Measurements from ENCODE around the gene NATD1. TPM values are rescaled to one million over a fixed set of nuclear protein-coding genes. Genes with fewer than 3 reads are reported as not detected.

The NATD1 gene
- total and polyA plus RNA-seq, 10 of the 15 experiments (the other 5 are each of a cell fraction or from before 2014, with no cell fraction given): 0.02 to 0.33 (median 0.15) TPM

- H3K27me3 ChIP-seq (replicated peaks in 1 of 2; ENCODE audit: control insufficient read depth in 2 of 2, insufficient read depth in 2 of 2, low read length in 1 of 2): no peaks in the 10 kb centered on the region
- ChIA-PET RAD21 (ENCODE audit: unreplicated experiment) (interaction anchor here (1.0 kb wide), 1 partner anchor 80 kb away, joined by 3 read pairs; no protein-coding TSS in a partner anchor), POLR2A (no interaction called here), SMC1A (ENCODE audit: uncharacterized antibody, unreplicated experiment) (no interaction called here), CTCF (interaction anchor here (1.3 kb wide), 1 partner anchor 9 kb away, joined by 3 read pairs; no protein-coding TSS in a partner anchor)
- no peak overlapping the region for H3K4me3 ChIP-seq
- H3K9me3 ChIP-seq (replicated peaks; ENCODE audit: control insufficient read depth, insufficient read depth, low read length): no peaks in the 10 kb centered on the region; the same call in 2 of the 3 replicates
- no peak overlapping the region for H3K9ac ChIP-seq (ENCODE audit: control insufficient read depth, insufficient read depth, low read length)
- no peak overlapping the region for H3K27ac ChIP-seq (ENCODE audit: control insufficient read depth, insufficient read depth)
- peaks cover 2% of the 10 kb centered on the region for H3K79me2 ChIP-seq (ENCODE audit: control insufficient read depth, insufficient read depth, low read length)
- no peak overlapping the region for H2AFZ ChIP-seq (ENCODE audit: control insufficient read depth, low read depth, low read length)
- H4K20me1 ChIP-seq (ENCODE audit: control insufficient read depth, insufficient read depth): peaks cover 4% of the 10 kb centered on the region; the same call in 1 of the 2 replicates
- DNase-seq (ENCODE audit: low read depth, low spot score) (no peak), FAIRE-seq (no peak), ATAC-seq (peak; percentile 28)
- in situ Hi-C loops (cut with MboI): loop anchor here (10.0 kb wide), 2 partner anchors 880 to 1010 kb away; no protein-coding TSS in a partner anchor
- no peak overlapping the region for H3K4me2 ChIP-seq (ENCODE audit: control insufficient read depth, insufficient read depth)
- H3K36me3 ChIP-seq (ENCODE audit: control insufficient read depth in 2 of 2, insufficient read depth in 2 of 2, low read length in 1 of 2): peaks cover 3 to 11% of the 10 kb centered on the region in 2 experiments; a peak in 2 of 4 replicates
- WGBS (ENCODE audit: insufficient coverage, insufficient replicate concordance, low lambda C conversion rate, missing lambda C conversion rate): 58% methylated on average over 19 of the region's 19 CpGs
- no TSS peak for BruUV-seq (replicated peaks)
- TF ChIP-seq SMARCA5 (IDR thresholded peaks at IDR 0.05) (no peak), KAT2A (conservative IDR thresholded peaks at IDR 0.05; ENCODE audit: control insufficient read depth, low read depth, low read length) (no peak), CEBPB (IDR thresholded peaks at IDR 0.05; ENCODE audit: borderline replicate concordance in 1 of 2, low read depth in 2 of 2, low read length in 2 of 2) (no peak)
- intact Hi-C loops (cut with micrococcal nuclease; ENCODE audit: unreplicated experiment): no loop called here
- no peaks in the 10 kb centered on the region for H3K4me1 ChIP-seq (ENCODE audit: control insufficient read depth, insufficient read depth, low read length)
These were observed 42.1 kb upstream of the NATD1 start for GRCh38 chr17:21295036-21295952.

- POLR2A ChIA-PET: no interaction called here
- RAD21 ChIA-PET (ENCODE audit: unreplicated experiment): no interaction called here
- Histone ChIP-seq H3K27ac (ENCODE audit: control insufficient read depth, insufficient read depth) (no peak overlapping the region), H3K9me3 (replicated peaks; ENCODE audit: control insufficient read depth, insufficient read depth, low read length) (no peaks in the 10 kb centered on the region; the same call in 2 of the 3 replicates), H3K9ac (ENCODE audit: control insufficient read depth, insufficient read depth, low read length) (no peak overlapping the region), H3K4me1 (ENCODE audit: control insufficient read depth, insufficient read depth, low read length) (no peaks in the 10 kb centered on the region), H3K79me2 (ENCODE audit: control insufficient read depth, insufficient read depth, low read length) (peaks cover 7% of the 10 kb centered on the region), H3K4me2 (ENCODE audit: control insufficient read depth, insufficient read depth) (no peak overlapping the region), H3K4me3 (no peak overlapping the region), H2AFZ (ENCODE audit: control insufficient read depth, low read depth, low read length) (no peak overlapping the region), H3K27me3 (replicated peaks in 1 of 2; ENCODE audit: control insufficient read depth in 2 of 2, insufficient read depth in 2 of 2, low read length in 1 of 2) (no peaks in the 10 kb centered on the region), H3K36me3 (ENCODE audit: control insufficient read depth in 2 of 2, insufficient read depth in 2 of 2, low read length in 1 of 2) (peaks cover 0 to 9% of the 10 kb centered on the region in 2 experiments; a peak in 2 of 4 replicates), H4K20me1 (ENCODE audit: control insufficient read depth, insufficient read depth) (peaks cover 4% of the 10 kb centered on the region; the same call in 1 of the 2 replicates)
- DNase-seq (ENCODE audit: low read depth, low spot score): no peak
- intact Hi-C loops (cut with micrococcal nuclease; ENCODE audit: unreplicated experiment): no loop called here
- CTCF ChIA-PET: no interaction called here
- no TSS peak for BruUV-seq (replicated peaks)
- no peak for ATAC-seq
- in situ Hi-C loops (cut with MboI): loop anchor here (10.0 kb wide), 2 partner anchors 880 to 1010 kb away; no protein-coding TSS in a partner anchor
- no peak for FAIRE-seq
- SMC1A ChIA-PET (ENCODE audit: uncharacterized antibody, unreplicated experiment): no interaction called here
- WGBS (ENCODE audit: insufficient coverage, insufficient replicate concordance, low lambda C conversion rate, missing lambda C conversion rate): 63% methylated on average over 12 of the region's 12 CpGs
- TF ChIP-seq POLR2AphosphoS5 (IDR thresholded peaks at IDR 0.05; ENCODE audit: low read length) (no peak), NFYA (IDR thresholded peaks at IDR 0.05; ENCODE audit: borderline replicate concordance, low read depth, low read length) (no peak), SIX5 (IDR thresholded peaks at IDR 0.05; ENCODE audit: low read depth, low read length, severe bottlenecking) (no peak), RELA (IDR thresholded peaks at IDR 0.05; ENCODE audit: borderline replicate concordance, partially characterized antibody) (no peak), PAX8 (IDR thresholded peaks at IDR 0.05) (no peak), EP300 (IDR thresholded peaks at IDR 0.05; ENCODE audit: borderline replicate concordance in 1 of 2, control insufficient read depth in 1 of 2, low read depth in 2 of 2, low read length in 2 of 2) (no peak), KAT2A (conservative IDR thresholded peaks at IDR 0.05; ENCODE audit: control insufficient read depth, low read depth, low read length) (no peak), ZBED1 (IDR thresholded peaks at IDR 0.05; ENCODE audit: borderline replicate concordance) (no peak), ZBTB11 (CRISPR knock-in tag; IDR thresholded peaks at IDR 0.05) (no peak)
These were observed 41.3 kb upstream of the NATD1 start for GRCh38 chr17:21294321-21295035.
